ENCODE measurements around the gene ROR2. TPM values are rescaled to one million over a fixed set of nuclear protein-coding genes. Genes with fewer than 3 reads are reported as not detected.

ROR2 gene
- total RNA-seq, 1 donor from 2014 or later: 14.9 TPM

GRCh38 chr9:91948101-91948596, 1.9 kb downstream of the ROR2 start:
- Mint-ChIP-seq H3K4me1 (peaks cover 21% of the 10 kb centered on the region), H3K27me3 (ENCODE audit: low read depth) (peaks cover 50% of the 10 kb centered on the region), H3K27ac (ENCODE audit: unreplicated experiment) (no peak overlapping the region), H3K9me3 (no peaks in the 10 kb centered on the region), H3K36me3 (ENCODE audit: low read depth) (no peaks in the 10 kb centered on the region), H3K4me3 (peak overlapping the region; percentile 89)
- no peak for DNase-seq (ENCODE audit: low read depth, low spot score)
- no peak for TF ChIP-seq CTCF (conservative IDR thresholded peaks at IDR 0.05)

- Mint-ChIP-seq H3K36me3 (ENCODE audit: low read depth) (no peaks in the 10 kb centered on the region), H3K4me3 (peak overlapping the region; percentile 72), H3K9me3 (no peaks in the 10 kb centered on the region), H3K27me3 (ENCODE audit: low read depth) (peaks cover 47% of the 10 kb centered on the region), H3K27ac (ENCODE audit: unreplicated experiment) (no peak overlapping the region), H3K4me1 (peaks cover 21% of the 10 kb centered on the region)
- no peak for TF ChIP-seq CTCF (conservative IDR thresholded peaks at IDR 0.05)
- DNase-seq (ENCODE audit: low read depth, low spot score): no peak
Measured at GRCh38 chr9:91946653-91947488, 3.2 kb downstream of the ROR2 start.

GRCh38 chr9:91946196-91946595, 3.8 kb downstream of the ROR2 start:
- H3K4me3 Mint-ChIP-seq: no peak overlapping the region
- H3K27me3 Mint-ChIP-seq (ENCODE audit: low read depth): peaks cover 40% of the 10 kb centered on the region
- H3K4me1 Mint-ChIP-seq: peaks cover 21% of the 10 kb centered on the region

GRCh38 chr9:91945277-91946085, 4.5 kb downstream of the ROR2 start:
- TF ChIP-seq CTCF (conservative IDR thresholded peaks at IDR 0.05): no peak
- no peaks in the 10 kb centered on the region for H3K36me3 Mint-ChIP-seq (ENCODE audit: low read depth)
- H3K27me3 Mint-ChIP-seq (ENCODE audit: low read depth): peaks cover 33% of the 10 kb centered on the region
- peaks cover 17% of the 10 kb centered on the region for H3K4me1 Mint-ChIP-seq
- H3K9me3 Mint-ChIP-seq: no peaks in the 10 kb centered on the region
- H3K4me3 Mint-ChIP-seq: peak overlapping the region; percentile 23
- no peak for DNase-seq (ENCODE audit: low read depth, low spot score)
- H3K27ac Mint-ChIP-seq (ENCODE audit: unreplicated experiment): no peak overlapping the region

More at GRCh38 chr9:91946196-91946595, 3.8 kb downstream of the ROR2 start:
- no peaks in the 10 kb centered on the region for H3K36me3 Mint-ChIP-seq (ENCODE audit: low read depth)
- no peak for DNase-seq (ENCODE audit: low read depth, low spot score)
- H3K9me3 Mint-ChIP-seq: no peaks in the 10 kb centered on the region
- H3K27ac Mint-ChIP-seq (ENCODE audit: unreplicated experiment): no peak overlapping the region
- no peak for TF ChIP-seq CTCF (conservative IDR thresholded peaks at IDR 0.05)

- no peak overlapping the region for H3K27ac Mint-ChIP-seq (ENCODE audit: unreplicated experiment)
- no peak for TF ChIP-seq CTCF (conservative IDR thresholded peaks at IDR 0.05)
Measured at GRCh38 chr9:91944711-91945110, 5.3 kb downstream of the ROR2 start.

More at GRCh38 chr9:91944711-91945110, 5.3 kb downstream of the ROR2 start:
- Mint-ChIP-seq H3K4me1 (peaks cover 18% of the 10 kb centered on the region), H3K27me3 (ENCODE audit: low read depth) (peaks cover 31% of the 10 kb centered on the region), H3K4me3 (no peak overlapping the region), H3K9me3 (no peaks in the 10 kb centered on the region), H3K36me3 (ENCODE audit: low read depth) (no peaks in the 10 kb centered on the region)
- no peak for DNase-seq (ENCODE audit: low read depth, low spot score)

Measured in neural crest cell (in vitro differentiated cells).